GM23248 (cell line): ENCODE data around the gene OMD. TPM values are rescaled to one million over a fixed set of nuclear protein-coding genes. Genes with fewer than 3 reads are reported as not detected.

Experiments
- DNase-seq: peaks from one replicate; pipeline ENCODE4 v3.0.0-alpha.2; 2015
- H2AFZ ChIP-seq: fragments of 200-600 bp; sonication (generic); 2 replicates; pipeline ENCODE4 v1.6.1; 2016; ENCODE audit warnings: antibody characterized with exemption
- H3F3A ChIP-seq: fragments of 200-600 bp; sonication (generic); 2 replicates; pipeline ENCODE4 v1.6.1; 2016; ENCODE audit warnings: mild to moderate bottlenecking, antibody characterized with exemption, mixed run types; ENCODE audit not compliant: insufficient read depth
- H3K27ac ChIP-seq: fragments of 200-600 bp; sonication (generic); 2 replicates; pipeline ENCODE4 v1.5.1; 2016; ENCODE audit warnings: mild to moderate bottlenecking
- H3K27me3 ChIP-seq: fragments of 200-600 bp; sonication (generic); replicated peaks from 2 replicates; pipeline ENCODE4 v1.6.1; 2016; ENCODE audit warnings: mild to moderate bottlenecking; ENCODE audit not compliant: insufficient read depth
- H3K36me3 ChIP-seq: fragments of 200-600 bp; sonication (generic); 2 replicates; pipeline ENCODE4 v1.6.1; 2016; ENCODE audit warnings: low read depth, mild to moderate bottlenecking
- H3K4me1 ChIP-seq: fragments of 200-600 bp; sonication (generic); 2 replicates; pipeline ENCODE4 v1.6.1; 2016; ENCODE audit warnings: mild to moderate bottlenecking; ENCODE audit not compliant: insufficient read depth
- H3K4me2 ChIP-seq: fragments of 200-600 bp; sonication (generic); one replicate; pipeline ENCODE4 v1.6.1; 2016; ENCODE audit warnings: mild to moderate bottlenecking; ENCODE audit not compliant: unreplicated experiment
- H3K4me3 ChIP-seq: fragments of 200-600 bp; sonication (generic); 2 replicates; pipeline ENCODE4 v1.5.1; 2016; ENCODE audit warnings: mild to moderate bottlenecking
- H3K79me2 ChIP-seq: fragments of 200-600 bp; sonication (generic); 2 replicates; pipeline ENCODE4 v1.6.1; 2016; ENCODE audit warnings: mild to moderate bottlenecking; ENCODE audit not compliant: insufficient read depth
- H3K9ac ChIP-seq: fragments of 200-600 bp; sonication (generic); 2 replicates; pipeline ENCODE4 v1.6.1; 2016; ENCODE audit warnings: mild to moderate bottlenecking
- H3K9me2 ChIP-seq: fragments of 200-600 bp; sonication (generic); 2 replicates; pipeline ENCODE4 v1.6.1; 2016; ENCODE audit warnings: mixed run types, mild to moderate bottlenecking, moderate library complexity; ENCODE audit not compliant: insufficient read depth
- H3K9me3 ChIP-seq: fragments of 200-600 bp; sonication (generic); one replicate; pipeline ENCODE4 v1.6.1; 2017; ENCODE audit warnings: low read depth
- H4K20me1 ChIP-seq: fragments of 200-600 bp; sonication (generic); 2 replicates; pipeline ENCODE4 v1.6.0; 2016; ENCODE audit not compliant: insufficient read depth
- EZH2 ChIP-seq: fragments of 200-600 bp; sonication (generic); IDR thresholded peaks from 2 replicates; pipeline ENCODE4 v1.6.1; 2018; ENCODE audit warnings: antibody characterized with exemption, mild to moderate bottlenecking; ENCODE audit not compliant: insufficient read depth, poor library complexity, severe bottlenecking
- EZH2phosphoT487 ChIP-seq: fragments of 200-600 bp; sonication (generic); IDR thresholded peaks from 2 replicates; pipeline ENCODE4 v1.6.1; 2018; ENCODE audit warnings: antibody characterized with exemption, moderate library complexity, mild to moderate bottlenecking, low read depth; ENCODE audit not compliant: insufficient read depth
- WGBS, 2 experiments: methylation state at CpG; one replicate each; pipeline ENCODE4 v1.1.6; 2015 to 2017; ENCODE audit warnings: low lambda C conversion rate in 2 of 2, low coverage in 1 of 2; ENCODE audit errors: missing lambda C conversion rate in 2 of 2; 5-methylcytosine and 5-hydroxymethylcytosine counted together
- in situ Hi-C: fragments of 300-500 bp; cut with MboI; formaldehyde crosslinking; loops from 2 replicates; pipeline ENCODE4 v1.15.0; 2020
- polyA plus RNA-seq: library from polyadenylated mRNA; unstranded; fragments of >200 nt; fragmentation: Nextera tagmentation; extraction: Ambion mirVana; gene quantifications from 2 replicates; pipeline ENCODE4 v1.2.1, GENCODE V29; 2016
- total RNA-seq: library from RNA; depleted of rRNA; stranded (reverse); fragments of >200 nt; shearing (Covaris generic); gene quantifications from 2 replicates; pipeline ENCODE4 v1.2.3, GENCODE V29; 2014

OMD gene
- total and polyA plus RNA-seq, 2 experiments from 2014 or later = 0.11 to 0.14 TPM

GRCh38 chr9:92408747-92409478, 15.4 kb downstream of the OMD start:
- H3K27ac ChIP-seq = no peak overlapping the region
- peaks cover 24% of the 10 kb centered on the region; the same call in 1 of the 2 replicates for H3F3A ChIP-seq
- H3K36me3 ChIP-seq = no peaks in the 10 kb centered on the region
- DNase-seq = no peak
- H3K27me3 ChIP-seq = no peaks in the 10 kb centered on the region
- WGBS, 2 experiments = 93 to 99% methylated on average over 2 of the region's 2 CpGs
- H3K9me3 ChIP-seq = no peaks in the 10 kb centered on the region
- no peak overlapping the region for H3K4me3 ChIP-seq
- H4K20me1 ChIP-seq = no peaks in the 10 kb centered on the region
- in situ Hi-C loops = no loop called here
- H3K9ac ChIP-seq = no peak overlapping the region
- H3K4me1 ChIP-seq = peaks cover 22% of the 10 kb centered on the region
- no peak overlapping the region for H3K4me2 ChIP-seq
- no peaks in the 10 kb centered on the region for H3K9me2 ChIP-seq
- no peak overlapping the region for H2AFZ ChIP-seq
- no peaks in the 10 kb centered on the region for H3K79me2 ChIP-seq
- TF ChIP-seq EZH2phosphoT487 (no peak), EZH2 (no peak)

GRCh38 chr9:92407818-92408217, 16.5 kb downstream of the OMD start:
- no peak for DNase-seq
- no peak overlapping the region for H3K4me3 ChIP-seq
- no peaks in the 10 kb centered on the region for H3K27me3 ChIP-seq
- no peaks in the 10 kb centered on the region for H3K36me3 ChIP-seq
- in situ Hi-C loops = no loop called here
- H3K27ac ChIP-seq = no peak overlapping the region
- H3F3A ChIP-seq = peaks cover 24% of the 10 kb centered on the region; the same call in 1 of the 2 replicates
- no peak overlapping the region for H3K4me2 ChIP-seq
- no peak overlapping the region for H3K9ac ChIP-seq
- H4K20me1 ChIP-seq = no peaks in the 10 kb centered on the region
- no peaks in the 10 kb centered on the region for H3K79me2 ChIP-seq
- TF ChIP-seq EZH2phosphoT487 (no peak), EZH2 (no peak)
- peaks cover 22% of the 10 kb centered on the region for H3K4me1 ChIP-seq
- 75 to 83% methylated on average over 2 of the region's 2 CpGs for WGBS, 2 experiments
- no peaks in the 10 kb centered on the region for H3K9me2 ChIP-seq
- H3K9me3 ChIP-seq = no peaks in the 10 kb centered on the region
- H2AFZ ChIP-seq = no peak overlapping the region

GRCh38 chr9:92406477-92406876, 17.8 kb downstream of the OMD start:
- no peaks in the 10 kb centered on the region for H3K27me3 ChIP-seq
- H3F3A ChIP-seq = peaks cover 24% of the 10 kb centered on the region; the same call in 1 of the 2 replicates
- TF ChIP-seq EZH2phosphoT487 = no peak
- DNase-seq = no peak
- H3K4me2 ChIP-seq = no peak overlapping the region
- WGBS, 2 experiments = 33 to 48% methylated on average over 3 of the region's 3 CpGs
- H3K9me3 ChIP-seq = no peaks in the 10 kb centered on the region
- in situ Hi-C loops = no loop called here
- H3K9me2 ChIP-seq = no peaks in the 10 kb centered on the region
- no peak overlapping the region for H3K27ac ChIP-seq
- H2AFZ ChIP-seq = no peak overlapping the region
- H3K4me3 ChIP-seq = no peak overlapping the region
- peaks cover 22% of the 10 kb centered on the region for H3K4me1 ChIP-seq
- no peak overlapping the region for H3K9ac ChIP-seq
- H4K20me1 ChIP-seq = no peaks in the 10 kb centered on the region
- H3K79me2 ChIP-seq = no peaks in the 10 kb centered on the region
- no peaks in the 10 kb centered on the region for H3K36me3 ChIP-seq

- peaks cover 20% of the 10 kb centered on the region for H3K4me1 ChIP-seq
- no peak overlapping the region for H3K9ac ChIP-seq
- no peaks in the 10 kb centered on the region for H3K27me3 ChIP-seq
- TF ChIP-seq EZH2 (no peak), EZH2phosphoT487 (no peak)
- 75 to 76% methylated on average over 4 of the region's 4 CpGs for WGBS, 2 experiments
- no peaks in the 10 kb centered on the region for H3K9me3 ChIP-seq
- no peaks in the 10 kb centered on the region for H3K79me2 ChIP-seq
- in situ Hi-C loops = no loop called here
- H2AFZ ChIP-seq = no peak overlapping the region
- no peak overlapping the region for H3K27ac ChIP-seq
- no peak overlapping the region for H3K4me2 ChIP-seq
- peaks cover 18% of the 10 kb centered on the region; the same call in 1 of the 2 replicates for H3F3A ChIP-seq
- H3K9me2 ChIP-seq = 0 out of 2 replicates have a peak, but pooled peaks cover 2% of the 10 kb centered on the region
- H4K20me1 ChIP-seq = no peaks in the 10 kb centered on the region
- no peaks in the 10 kb centered on the region for H3K36me3 ChIP-seq
- no peak for DNase-seq
- no peak overlapping the region for H3K4me3 ChIP-seq
These were observed 18.5 kb downstream of the OMD start for GRCh38 chr9:92405818-92406217.
